Ramos (cell line): ENCODE results near the gene CUL4A.

Experiments
- in situ Hi-C: fragments of 300-500 bp; cut with MboI; formaldehyde crosslinking; loops from one replicate; pipeline ENCODE4 v1.14.3; 2022; ENCODE audit warnings: low sequenced_read_pairs; ENCODE audit not compliant: unreplicated experiment

Gene CUL4A

DNA sequence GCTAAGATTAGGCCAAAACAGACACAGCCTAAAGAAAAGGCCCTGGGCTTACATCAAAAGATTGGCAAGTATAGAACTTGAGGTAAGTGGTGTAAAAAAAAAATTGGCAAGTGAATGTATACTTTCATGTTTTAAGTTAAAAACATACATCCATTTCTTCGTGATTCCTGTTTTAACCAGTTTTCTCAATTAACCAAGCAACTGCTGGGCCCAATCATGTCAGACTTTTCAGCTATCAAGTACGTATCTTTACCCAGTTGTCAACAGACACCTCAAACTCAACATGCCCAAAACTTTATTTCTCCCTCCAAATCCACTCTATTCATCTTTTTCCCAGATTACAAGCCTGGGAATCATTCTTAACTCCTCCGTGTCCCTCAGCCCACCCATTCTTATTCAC is 2.0 kb upstream of the CUL4A start:
- in situ Hi-C loops = no loop called here

DNA sequence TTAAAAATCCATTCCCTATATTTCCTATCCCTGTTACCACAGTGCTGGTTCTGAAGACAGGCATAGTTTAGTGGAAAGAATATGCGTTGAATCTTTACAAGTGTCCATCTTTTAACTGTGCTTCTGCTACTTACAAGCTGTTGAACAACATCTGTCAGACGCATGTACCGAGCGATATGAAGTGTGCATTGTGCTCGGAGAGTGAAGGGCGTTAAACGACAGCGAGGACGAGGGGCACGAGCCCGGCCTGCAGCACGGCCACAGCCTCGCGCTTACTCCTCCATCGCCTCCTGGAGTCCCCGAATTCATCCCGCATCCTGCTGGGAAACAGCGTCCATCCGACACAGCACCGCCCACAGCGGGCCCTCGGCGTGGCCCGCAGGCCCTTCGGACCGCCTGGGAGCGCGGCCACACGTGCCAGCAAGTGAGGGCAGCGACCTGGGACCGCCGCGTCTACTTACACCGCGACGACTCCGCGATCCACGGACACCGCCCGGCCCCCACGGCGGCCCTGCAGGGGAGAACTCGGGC is 1.5 kb upstream of the CUL4A start:
- in situ Hi-C loops = no loop called here

DNA sequence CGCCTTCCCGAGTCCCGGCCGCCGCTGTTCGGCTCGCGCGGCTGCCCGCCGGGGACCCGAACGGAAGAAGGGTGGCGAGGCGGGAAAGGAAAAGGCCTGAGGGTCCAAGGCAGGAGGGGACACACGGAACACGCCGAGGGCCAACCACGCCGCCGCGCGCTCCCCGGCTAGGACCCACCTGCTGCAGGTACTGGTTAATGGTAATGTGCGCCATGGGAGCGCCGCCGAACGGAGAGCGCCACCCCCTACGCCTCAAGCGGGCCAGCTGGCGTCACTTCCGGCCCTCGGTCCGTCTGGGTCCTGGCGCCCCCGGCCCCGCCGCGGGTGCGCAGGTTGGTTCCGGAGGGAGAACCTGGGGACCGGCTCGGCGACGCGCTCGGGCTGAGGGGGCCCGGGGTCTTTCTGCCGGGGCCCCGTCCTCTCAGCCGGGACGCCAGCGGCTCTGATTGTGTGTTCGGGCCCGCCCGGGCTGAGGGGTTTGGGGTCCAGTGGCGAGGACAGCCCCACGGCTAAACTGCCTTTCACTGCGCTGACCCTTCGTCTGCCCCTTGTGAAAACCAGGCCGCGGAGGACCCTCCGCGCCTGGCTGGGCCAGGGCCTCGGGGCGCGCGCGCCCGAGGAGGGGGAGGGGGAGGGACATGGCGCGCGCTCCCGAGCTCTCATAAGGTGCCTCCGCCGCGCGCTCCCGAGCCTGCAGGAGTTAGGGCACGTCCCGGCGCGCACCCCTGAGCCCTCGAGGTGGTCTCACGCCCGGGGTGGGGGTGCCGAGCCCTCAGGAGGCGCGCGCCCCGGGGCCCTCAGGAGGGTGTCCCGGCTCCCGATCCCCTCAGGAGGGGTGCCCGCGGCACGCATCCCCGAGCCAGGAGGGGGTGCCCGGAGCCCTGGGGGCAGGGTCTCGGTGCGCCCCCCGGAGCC is 735 bp upstream of the CUL4A start, which contains the start of gene PCID2:
PCID2 (minus strand) TSS at position 249 of the 915 bp plus-strand sequence; CDS start at position 214, 35 bp downstream.
- in situ Hi-C loops = no loop called here

DNA sequence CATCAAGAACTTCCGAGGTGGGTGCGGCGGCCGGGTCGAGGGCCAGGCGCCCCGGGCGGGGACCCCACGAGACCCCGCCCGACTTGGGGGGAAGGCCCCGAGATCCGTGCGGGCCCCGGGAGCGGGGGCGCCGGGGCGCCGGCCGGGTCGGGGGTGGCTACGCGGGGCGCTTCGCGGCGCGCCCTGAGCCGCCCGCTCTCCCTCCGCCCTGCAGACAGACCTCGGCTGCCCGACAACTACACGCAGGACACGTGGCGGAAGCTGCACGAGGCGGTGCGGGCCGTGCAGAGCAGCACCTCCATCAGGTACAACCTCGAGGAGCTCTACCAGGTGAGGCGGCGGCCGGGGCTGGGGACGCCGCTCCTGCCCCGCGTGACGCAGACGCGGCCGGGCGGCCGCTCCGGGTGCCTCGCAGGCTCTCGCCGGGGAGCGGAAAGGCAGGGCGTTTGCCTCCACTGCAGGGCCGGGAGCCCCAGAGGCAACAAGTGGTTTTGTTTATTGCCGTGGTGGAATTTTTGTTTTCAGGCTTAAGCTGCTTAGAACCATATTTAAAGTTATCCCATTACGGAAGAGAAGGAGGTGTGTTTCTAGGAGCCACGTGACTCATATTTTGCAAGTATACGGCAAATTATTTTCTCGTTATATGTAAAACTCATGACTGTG is 477 bp downstream of the CUL4A start:
- in situ Hi-C loops = no loop called here

DNA sequence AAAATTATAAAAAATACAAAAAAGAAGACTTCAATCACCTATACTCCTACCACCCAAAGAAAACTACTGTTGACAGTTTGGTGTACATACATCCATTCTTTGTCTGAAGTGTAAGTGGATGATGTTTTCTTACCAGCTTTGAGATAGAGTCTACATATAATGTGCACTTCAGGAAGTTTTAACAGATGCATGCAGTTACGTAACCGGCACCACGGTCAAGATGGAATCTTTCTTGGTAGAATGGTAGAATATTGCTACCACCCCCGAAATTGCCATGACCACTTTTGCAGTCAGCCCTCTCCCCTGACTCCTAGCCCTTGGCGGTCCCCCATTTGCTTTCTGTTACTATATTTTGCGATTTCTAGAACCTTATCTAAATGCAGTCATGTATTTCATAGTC is 1.4 kb downstream of the CUL4A start:
- in situ Hi-C loops = no loop called here

DNA sequence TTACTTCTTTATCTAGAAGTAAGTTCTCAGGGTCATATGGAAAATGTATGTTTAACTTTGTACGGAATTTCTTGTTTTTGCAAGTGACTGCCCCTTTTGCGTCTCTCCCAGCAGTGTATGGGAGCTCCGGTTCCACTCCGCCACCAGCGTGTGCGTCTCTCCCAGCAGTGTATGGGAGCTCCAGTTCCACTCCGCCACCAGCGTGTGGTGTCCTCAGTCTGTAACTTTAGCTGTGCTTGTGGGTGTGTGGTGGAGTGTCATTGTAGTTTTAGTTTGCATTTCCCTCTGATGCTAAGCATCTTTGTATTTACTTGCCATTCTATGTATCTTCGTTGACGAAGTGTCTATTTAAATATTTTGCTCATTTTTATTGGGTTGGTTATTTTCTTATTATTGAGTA is 2.4 kb downstream of the CUL4A start:
- in situ Hi-C loops = no loop called here

DNA sequence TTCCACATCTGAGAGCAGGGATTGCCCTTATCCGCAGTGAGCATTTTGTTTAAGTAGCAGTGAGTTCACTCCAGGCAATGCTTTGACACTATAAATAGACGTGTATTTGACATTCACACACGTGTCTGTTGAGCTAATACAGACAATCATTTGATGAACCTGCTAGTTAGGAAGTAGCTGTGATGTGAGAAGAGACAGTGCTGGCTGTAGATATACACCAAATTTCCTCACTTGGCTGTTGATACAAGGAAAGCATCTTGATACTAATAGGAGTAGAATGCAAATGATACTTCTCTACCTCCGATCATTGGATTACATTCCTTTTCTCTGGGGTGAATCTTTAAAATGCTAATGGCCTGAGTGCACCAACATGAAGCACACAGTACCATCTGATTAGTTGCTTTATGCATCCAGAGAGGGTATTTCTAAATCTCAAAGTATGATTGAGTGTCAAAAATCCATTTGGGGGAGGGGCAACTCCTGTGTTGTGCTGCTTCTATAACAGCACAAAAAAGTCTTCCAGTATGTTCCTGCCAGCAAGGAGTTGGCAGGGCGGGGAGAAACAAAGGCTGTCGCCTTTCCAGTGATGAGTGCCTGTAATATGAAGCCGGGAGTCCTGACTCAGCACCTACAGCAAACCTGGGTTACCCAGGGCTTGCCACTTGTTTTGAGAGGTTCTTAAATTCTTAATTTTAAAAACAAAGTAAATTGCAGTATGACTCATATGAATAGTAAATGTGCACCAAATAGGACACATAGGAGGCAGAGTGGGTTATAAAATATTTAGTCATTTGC is 7.0 kb downstream of the CUL4A start:
- in situ Hi-C loops = no loop called here

DNA sequence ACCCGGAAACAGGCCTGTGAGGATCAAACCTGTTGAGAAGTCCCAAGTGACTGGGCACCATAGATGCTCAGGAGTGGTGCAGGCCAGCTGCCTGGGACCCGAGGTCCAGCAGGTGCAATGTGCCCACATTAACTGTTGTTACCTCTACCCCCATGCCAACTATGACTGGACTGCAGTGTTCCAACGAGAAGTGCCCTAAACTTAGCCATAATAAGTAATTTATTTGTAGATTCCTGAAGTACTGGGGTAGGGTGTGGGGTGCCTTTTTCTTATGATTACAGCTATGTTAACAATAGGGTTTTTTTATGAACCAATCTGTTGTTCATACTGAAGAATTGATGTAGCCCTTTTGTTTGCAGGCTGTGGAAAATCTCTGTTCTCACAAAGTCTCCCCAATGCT is 9.2 kb downstream of the CUL4A start:
- in situ Hi-C loops = no loop called here

DNA sequence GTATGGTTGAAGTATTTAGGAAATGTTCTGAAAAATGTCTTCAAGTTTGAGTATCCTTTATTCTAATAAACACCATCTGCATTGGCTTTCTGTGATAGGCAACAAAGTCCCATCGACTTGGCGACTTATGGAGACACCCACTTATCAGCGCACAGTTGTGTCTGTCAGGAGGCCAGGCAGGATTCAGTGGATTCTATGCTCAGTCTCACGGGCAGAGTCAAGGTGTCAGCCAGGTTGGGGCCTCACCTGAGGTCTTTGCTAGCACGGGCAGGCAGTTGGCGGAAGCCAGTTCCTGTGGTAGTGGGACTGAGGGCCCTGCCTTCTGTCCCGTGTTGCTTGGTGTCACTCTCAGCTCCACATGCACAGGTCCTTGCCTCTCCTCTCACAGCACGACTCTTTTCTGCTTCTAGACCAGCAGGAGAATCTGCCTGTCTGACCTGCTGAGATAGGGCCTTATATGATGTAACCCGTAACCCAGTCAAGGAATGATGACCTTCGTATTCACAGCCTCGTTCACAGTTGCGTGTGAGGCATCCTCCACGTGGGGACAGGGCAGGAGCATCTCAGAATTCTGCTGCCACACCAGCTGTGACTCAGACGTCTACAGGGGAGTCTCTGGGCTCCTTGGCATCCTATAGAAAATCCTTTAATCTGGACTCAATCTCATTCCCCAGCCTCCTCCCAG is 10.0 kb downstream of the CUL4A start:
- in situ Hi-C loops = no loop called here

DNA sequence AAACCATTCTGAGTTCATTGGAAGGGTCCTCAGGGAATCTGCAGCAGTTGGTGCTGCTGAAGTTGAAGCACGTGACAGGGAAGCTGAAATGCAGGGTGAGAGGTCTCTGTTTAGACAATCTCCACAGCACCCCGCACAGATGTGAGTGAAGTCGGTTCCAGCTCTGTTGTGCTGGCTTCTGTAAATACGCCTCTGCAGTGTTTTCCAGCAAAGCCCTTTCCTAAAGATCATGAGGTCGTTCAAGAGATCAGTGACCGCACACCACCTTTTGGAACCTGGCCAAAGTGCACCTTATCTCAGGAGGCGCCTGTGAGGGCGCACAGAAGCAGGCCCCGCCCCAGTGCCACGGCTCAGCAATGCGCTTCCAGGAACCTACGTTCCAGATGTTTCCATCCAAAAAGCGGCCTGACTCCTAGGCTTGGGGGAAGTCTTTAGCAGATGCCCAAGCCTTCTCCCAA is 10.8 kb downstream of the CUL4A start:
- in situ Hi-C loops = no loop called here

DNA sequence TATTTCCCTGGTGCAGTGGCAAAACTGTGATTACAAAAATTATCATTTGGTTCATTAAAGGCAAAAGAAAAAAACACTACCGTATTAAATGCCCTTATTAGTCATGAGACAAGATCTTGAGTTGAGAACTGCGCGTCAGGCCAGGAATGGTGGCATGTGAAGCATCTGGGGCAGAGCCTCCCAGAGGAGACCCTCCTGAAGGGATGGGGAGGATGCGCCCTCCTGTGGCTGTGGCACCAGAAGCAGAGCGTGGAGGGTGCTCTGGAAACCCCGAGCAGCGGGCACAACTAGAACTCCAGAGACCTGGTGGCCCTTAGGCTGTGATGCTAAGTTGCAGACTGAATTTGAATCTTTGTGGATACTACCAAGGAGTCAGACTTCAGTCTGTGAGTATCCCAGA is 11.5 kb downstream of the CUL4A start:
- in situ Hi-C loops = no loop called here

DNA sequence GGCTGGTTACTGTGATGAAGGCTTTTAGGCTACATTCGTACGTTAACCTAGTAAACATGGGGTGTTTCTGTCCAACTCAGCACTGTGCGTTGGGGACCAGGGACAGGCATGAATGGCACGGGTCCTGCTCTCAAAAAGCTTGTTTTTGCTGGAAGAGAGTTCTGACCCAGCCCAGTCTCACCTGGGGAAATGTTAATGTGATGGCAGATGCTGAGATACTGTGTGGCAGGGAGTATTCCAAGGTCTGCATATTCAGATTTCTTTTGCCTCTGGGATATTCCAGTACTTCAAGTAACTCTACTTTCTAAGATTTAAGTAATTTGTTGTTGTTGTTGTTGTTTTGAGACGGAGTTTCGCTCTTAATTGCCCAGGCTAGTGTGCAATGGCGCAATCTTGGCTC is 13.7 kb downstream of the CUL4A start:
- in situ Hi-C loops = no loop called here

DNA sequence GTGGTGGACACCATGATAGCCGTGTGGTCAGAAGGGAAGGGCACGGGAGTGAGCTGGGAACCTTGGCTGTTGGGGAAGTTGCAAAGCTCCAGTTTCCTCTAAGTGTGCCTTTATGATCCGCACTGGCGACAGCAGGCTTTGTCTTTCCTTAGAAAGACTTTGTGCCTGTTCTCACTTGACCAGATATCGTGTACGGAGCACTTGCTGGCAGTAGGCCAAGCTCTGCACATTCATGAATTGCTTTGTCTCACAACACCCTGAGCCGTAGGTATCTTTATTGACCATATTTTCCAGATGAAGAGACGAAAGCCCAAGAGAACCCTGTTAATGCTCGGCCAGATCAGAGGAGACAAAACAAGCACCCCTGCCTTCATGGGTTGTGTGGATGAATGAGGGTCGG is 15.1 kb downstream of the CUL4A start:
- in situ Hi-C loops = no loop called here

DNA sequence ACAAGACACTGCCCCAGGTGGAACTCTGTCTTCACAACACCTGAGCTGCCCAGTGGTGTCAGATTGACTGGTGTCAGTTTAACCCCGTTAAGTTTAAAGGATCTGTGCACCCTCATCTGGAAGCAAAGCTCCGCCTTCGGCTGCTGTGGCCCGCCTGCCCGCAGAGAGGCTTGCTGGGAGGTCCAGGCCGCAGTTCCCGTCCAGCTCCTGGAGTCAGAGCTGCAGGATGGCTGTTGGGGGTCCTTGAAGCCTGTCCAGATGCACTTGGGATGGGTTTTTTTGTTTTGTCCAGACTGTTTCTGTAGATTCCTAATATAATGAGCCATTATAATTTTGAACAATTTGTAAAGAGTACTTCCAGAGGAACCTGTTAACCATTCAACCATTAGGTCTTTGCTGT is 16.1 kb downstream of the CUL4A start:
- in situ Hi-C loops = no loop called here

DNA sequence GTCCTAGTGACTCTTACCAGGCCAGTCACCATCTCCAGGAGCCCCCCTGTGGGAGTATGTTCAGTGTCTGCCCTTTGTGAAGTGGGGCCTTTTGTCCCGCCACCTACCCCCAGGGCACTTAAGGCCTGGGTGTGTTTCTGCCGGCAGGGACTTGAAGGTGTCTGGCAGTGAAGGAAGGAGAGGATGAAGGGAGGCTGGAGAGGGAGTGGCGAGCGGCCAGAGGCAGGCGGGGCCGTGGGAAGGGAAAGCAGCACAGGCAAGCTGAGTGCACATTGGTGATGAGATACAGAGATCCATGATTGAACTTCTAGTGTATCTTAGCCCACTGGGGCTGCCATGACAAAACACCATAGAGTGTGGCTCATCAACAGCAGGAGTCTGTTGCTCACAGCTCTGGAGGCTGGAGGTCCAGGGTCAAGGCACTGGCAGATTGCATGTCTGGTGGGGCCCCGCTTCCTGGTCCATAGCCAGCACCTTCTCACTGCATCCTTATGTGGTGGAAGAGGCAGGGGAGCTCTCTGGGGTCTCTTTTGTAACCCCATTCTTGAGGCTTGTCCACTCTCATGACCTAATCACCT is 17.5 kb downstream of the CUL4A start:
- in situ Hi-C loops = no loop called here

DNA sequence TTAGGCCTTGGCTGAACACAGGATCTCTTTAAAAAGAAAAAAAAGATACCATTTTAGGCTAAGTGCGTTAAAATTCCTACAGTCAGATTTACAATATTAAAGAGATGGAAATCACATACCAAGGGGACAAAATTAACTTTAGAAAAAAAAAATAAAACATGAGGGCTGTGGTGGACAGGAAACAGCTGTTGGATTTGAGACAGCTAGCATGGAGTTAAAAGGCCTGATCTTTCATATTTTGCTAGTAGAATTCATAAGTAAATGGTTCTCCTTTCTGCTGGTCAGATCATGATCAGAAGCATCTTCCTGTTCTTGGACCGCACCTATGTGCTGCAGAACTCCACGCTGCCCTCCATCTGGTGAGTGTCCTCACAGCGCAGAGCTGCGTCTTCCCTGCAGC is 19.7 kb downstream of the CUL4A start:
- in situ Hi-C loops = no loop called here

DNA sequence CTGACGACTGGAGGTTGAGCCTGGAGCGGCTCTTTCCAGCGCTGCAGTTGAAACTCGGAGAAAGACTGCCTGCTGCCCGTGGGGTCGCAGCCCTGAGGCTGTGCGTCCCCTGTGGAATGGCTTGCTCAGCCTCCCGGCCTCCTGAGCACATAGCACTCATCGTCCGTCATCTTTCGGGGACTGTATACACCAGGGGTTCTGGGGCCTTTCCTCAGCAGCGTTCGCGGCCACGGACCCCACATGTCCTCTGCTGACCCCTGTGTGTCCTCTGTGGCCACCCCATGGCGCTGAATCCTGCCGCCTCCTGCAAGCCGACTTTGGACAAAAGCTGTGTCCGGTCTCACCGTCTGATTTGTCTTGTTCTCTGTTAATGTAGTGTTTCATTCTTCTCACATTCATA is 20.4 kb downstream of the CUL4A start:
- in situ Hi-C loops = no loop called here

DNA sequence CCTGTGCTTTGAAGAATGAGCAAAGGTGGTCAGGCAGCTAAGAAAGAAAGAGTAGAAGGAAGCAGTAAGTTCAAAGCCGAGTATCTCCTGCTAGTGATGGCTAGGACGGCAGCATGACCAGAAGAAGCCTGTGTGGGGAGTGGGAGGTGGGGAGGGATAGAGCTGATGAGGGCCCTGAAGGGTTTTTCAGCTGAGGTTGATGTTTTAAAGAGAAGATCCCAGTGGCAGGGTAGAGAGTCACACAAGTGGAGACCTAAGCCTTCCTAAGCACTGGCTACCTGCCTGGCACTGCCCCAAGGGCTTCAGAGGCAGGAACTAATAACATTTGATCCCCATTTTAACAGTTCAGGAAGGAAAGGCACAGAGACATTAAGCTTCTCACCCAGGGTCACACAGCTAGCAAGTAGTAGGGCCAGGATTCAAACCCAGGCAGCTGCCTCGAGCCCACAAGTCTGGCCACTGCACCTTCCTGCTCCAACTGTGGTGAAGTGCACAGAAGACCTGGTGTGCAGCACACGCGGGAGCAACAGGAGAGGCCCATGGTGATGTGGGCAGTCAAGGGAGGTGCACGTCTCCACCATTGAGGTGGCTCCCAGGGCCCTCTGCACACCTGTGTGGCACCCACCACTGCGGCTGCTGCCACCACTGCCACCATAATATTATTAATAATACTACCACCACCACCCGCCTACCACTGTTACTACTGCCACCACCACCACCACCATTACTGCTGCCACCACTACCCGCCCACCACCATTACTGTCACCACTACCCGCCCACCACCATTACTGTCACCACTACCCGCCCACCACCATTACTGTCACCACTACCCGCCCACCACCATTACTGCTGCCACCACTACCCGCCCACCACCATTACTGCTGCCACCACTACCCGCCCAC is 22.1 kb downstream of the CUL4A start:
- in situ Hi-C loops = no loop called here
